GM18505 (cell line): ENCODE data around the gene CYBRD1.

Experiments used
- ATAC-seq: cut with Tn5 transposase; IDR thresholded peaks from one replicate; pipeline ENCODE4 v1.9.1; 2021; ENCODE audit not compliant: unreplicated experiment
- POLR2A ChIP-seq: IDR thresholded peaks from 4 replicates; pipeline ENCODE4 v1.6.1; 2011; ENCODE audit warnings: borderline replicate concordance; ENCODE audit not compliant: insufficient read depth, insufficient read length; ENCODE audit errors: extremely low read depth

CYBRD1 gene

DNA sequence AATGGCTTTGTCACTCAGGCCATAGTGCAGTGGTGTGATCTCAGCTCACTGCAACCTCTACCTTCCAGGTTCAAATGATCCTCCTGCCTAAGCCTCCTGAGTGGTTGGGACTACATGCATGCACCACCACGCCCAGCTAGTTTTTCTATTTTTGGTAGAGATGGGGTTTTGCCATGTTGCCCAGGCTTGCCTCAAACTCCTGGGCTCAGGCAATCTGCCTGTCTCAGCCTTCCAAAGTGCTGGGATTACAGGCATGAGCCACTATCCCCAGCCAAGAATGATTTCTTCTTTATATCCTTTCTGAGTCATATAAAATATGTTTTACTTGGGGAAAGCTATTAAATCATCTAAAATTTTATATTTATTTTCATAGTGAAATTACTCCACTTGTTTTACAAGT, 61.3 kb downstream of the CYBRD1 start:
- no peak for TF ChIP-seq POLR2A
- no peak for ATAC-seq

DNA sequence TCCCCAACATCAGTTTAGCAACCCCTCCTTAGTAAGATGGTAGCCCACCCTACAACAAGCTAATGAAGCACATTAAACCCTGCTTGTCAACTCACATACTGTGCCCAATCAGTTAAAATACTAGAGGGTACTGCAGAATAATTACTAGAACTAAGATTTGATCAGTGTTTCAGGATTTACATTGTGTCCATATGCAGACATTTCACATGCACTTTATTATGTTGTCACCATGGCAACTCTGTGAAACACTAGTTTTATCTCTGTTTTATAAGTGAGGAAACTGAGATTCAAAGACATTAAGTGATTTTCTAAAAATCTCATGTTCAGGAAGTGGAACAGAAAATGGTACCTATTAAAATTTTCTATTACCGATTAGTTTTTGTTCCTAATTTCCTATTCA, 61.7 kb downstream of the CYBRD1 start:
- no peak for TF ChIP-seq POLR2A
- no peak for ATAC-seq

DNA sequence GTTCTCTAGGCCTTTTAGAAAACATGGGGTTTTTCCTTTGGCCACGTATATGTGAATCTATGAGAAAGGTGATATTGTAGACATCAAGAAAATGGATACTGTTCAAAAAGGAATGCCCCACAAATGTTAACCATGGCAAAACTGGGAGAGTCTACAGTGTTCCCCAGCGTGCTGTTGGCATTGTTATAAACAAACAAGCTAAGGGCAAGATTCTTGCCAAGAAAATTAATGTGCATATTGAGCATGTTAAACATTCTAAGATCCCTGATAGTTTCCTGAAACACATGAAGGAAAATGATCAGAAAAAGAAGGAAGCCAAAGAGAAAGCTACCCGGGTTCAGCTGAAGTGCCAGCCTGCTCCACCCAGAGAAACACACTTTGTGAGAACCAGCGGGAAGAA, 64.9 kb downstream of the CYBRD1 start:
- TF ChIP-seq POLR2A: no peak
- no peak for ATAC-seq

DNA sequence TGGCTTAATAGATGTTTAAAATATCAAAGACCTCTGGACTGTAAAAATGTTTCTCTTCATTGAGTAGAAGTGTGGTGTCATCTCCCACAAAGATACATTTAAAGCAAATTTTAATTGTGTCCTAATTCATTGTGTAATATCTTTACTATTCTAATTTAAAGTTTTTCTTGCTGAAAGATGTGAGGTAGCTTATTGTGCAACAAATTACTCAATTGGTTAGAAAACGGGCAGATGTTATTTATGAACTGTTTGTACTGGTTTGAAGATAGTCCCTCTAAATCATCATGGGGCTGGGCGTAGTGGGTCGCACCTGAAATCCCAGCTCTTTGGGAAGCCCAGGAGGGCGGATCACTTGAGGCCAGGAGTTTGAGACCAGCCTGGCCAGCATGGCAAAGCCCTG, 65.3 kb downstream of the CYBRD1 start:
- TF ChIP-seq POLR2A: no peak
- no peak for ATAC-seq

DNA sequence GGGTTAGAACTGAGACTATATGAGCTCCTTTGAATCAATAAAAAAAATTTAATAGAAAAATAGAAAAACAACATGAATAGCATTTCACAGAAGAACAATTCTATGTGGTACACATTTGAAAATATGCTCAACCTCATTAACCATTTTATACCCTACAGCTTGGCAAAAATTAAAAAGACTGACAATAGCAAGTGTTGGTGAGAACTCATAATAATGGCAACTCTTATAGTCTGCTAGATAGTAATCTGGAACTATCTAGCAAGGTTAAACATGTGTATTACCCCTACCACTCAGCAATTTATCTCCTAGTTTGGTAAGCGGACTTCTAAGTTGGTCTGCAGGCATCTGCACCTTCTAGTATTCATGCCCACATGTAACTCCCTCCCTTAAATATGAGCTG, 67.8 kb downstream of the CYBRD1 start:
- no peak for ATAC-seq
- TF ChIP-seq POLR2A: no peak

DNA sequence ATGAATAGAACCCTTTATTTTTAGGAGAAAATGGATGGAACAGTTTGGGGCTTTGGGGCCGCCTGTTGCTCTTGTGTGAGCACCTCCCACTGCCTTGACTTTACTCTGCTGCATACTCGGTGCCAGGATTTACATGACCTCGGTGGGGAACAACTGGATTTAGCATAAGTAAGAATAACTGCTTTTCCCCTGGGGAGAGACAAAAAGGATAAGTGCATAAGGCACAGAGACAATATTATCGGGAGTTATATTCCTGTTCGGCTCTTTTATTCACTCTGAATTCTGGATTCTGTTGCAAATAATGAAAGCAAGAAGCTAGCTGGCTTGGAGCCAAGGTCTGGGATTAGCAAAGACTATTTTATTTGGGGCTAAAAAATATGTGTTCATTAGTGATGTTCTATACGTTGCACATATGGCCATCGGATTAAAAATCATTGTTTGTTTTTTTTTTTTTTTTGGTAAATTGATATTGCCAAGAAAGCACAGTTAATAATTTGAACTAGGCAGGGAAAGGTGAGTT, 69.8 kb downstream of the CYBRD1 start:
- TF ChIP-seq POLR2A: no peak
- ATAC-seq: no peak

DNA sequence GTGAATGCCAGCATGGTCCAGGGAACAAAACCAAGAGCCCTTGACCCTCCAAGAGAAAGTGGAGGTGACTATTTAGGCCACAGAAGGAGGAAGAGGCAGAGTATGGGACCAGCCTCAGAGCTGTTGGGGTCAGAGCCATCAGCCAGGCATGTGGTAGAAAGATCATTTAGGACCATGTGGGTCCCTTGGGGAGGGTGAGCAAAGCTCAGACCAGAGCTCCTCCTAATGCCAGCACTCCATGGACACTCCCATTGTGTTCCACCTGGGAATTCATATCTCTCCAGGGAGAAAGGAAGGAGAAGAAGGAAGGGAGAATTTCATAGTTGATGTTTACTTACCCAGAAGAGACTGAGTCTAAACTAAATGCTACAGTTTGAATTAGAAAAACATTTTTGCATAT, 73.2 kb downstream of the CYBRD1 start:
- no peak for TF ChIP-seq POLR2A
- no peak for ATAC-seq

DNA sequence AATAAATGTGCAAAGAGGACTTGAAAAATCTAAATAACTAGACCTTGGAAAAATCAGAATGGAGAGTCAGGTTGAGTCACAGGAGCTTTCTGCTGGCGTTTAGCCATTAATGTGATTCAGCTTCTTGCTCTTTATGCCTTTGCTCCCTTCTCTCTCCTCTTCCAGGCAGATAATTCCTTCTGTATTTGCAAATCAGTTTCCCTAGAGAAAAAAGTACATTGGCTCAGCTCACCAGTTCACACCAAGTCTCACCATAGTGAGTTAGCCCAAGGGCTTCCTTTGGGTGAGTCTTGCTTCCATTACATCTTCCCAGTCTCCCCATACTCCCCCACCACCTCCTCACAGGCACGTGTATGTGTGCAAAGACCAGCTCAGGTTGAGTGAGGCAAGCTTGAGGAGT, 73.6 kb downstream of the CYBRD1 start:
- ATAC-seq: no peak
- no peak for TF ChIP-seq POLR2A

DNA sequence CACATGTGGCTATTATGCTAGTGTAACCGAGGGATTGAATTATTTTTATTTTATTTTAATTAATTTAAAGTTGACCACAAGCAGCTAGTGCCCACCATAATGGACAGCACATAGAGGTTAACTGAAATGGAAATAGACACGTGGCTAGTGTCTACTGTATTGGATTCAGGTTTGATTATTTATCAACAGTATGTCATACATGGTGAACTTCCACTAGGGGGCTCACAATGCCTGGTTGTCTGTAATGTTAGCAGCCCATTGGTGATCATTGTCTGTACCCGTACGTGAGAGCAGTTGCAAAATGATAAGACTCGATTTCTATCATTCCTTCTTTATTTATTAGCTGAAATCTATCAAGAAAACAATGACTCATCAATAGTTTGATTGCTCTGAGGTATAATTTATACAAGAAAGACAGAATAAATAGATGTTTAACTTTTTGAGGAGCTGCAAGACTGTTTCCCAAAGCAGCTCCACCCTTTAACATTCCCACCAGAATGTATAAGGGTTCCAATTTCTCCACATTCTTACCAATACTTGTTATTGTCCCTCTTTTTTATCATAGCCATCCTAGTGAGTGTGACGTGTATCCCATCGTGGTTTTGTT, 76.5 kb downstream of the CYBRD1 start:
- no peak for TF ChIP-seq POLR2A
- peak; percentile 77 for ATAC-seq

DNA sequence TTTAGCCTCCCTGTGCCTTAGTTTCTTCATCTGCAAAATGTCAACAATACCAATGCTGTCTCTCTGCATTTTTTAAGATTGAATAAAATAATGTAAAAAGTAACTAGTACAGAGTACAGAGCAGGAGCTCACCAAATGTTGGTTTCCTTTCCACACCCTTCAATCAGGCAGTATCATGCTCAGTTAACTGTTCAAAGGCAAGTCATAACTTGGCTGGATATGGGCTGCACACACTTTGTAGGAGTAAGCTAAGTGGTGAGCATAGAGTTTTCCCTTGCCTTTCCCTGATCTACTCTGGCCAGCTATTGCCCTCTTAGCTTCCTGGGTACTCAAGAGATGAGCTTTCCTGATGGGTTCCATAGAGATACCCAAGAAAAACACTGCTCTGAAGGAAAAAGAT, 77.9 kb downstream of the CYBRD1 start:
- TF ChIP-seq POLR2A: no peak
- ATAC-seq: no peak

DNA sequence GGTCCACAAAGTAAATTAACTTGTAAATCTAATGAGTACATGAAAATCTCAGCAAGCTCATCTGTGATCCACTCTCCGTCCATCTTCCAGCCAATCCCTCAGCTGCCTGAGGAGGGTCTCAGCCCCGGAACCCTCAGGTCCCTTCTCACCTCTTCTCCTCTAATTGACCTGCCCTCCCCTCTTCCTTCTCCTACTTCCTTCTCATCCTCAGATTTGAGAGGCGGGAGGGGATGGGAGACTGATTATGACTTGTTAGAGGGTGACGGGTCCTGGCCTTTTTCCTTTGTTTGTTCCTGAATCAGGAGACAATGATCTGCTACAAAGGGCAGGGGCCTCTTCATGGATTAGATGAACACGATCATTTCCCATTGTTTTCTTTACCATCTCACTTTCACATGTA, 80.1 kb downstream of the CYBRD1 start:
- no peak for TF ChIP-seq POLR2A
- ATAC-seq: no peak
